ENCODE measurements around the gene RBM47. TPM values are rescaled to one million over a fixed set of nuclear protein-coding genes. Genes with fewer than 3 reads are reported as not detected.

RBM47 gene
- total and polyA plus RNA-seq, 5 donors: 0.97 to 8.2 (median 4.7) TPM

DNA sequence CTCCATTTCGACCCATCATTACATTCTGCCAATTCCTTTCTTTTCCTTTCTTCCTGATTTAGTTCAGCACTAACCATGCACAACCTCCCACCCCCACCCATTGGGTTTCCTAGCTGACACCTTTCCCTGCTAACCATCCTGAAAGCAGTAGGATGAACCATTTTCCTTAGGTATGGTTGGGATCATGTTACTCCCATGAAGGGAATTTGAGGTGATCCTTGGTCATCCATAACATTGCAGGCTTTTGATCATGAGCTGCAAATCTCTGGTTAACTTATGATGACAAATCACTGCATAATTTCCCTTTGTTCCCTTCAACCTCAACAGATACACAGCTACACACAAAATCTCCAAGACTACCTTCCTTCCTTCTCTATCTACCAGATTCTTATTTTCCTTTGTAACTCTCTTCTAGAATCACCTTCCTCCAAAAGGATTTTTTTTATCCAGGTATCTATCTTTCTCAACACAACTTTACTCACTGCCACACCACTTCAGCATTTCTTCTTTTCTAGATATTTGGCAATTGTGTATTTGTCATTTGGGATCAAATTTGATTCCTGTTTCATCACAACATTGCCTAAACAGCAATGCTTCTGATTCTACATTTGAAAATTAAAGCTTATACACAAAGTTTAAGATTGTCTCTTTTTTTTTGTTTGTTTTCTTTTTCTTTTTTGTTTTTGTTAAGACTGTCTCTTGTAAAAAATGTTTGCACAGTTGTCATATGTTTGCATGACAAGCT lies 145.1 kb downstream of the RBM47 start:
- no peak for ATAC-seq
- 90% methylated on average over 1 of the region's 1 CpG for WGBS

GRCh38 chr4:40482985-40483647 lies 146.5 kb downstream of the RBM47 start:
- no peak for DNase-seq
- no peaks in the 10 kb centered on the region for H3K4me1 ChIP-seq (ENCODE audit: control insufficient read depth, insufficient read depth, low read length)
- no peak overlapping the region for H3K4me3 ChIP-seq (ENCODE audit: low read length)
- H3K9me3 ChIP-seq (ENCODE audit: control insufficient read depth, low read length): no peaks in the 10 kb centered on the region
- H3K27ac ChIP-seq (ENCODE audit: low read length): no peak overlapping the region
- intact Hi-C loops (cut with DNase I): no loop called here
- no peak for ATAC-seq
- H3K27me3 ChIP-seq (ENCODE audit: control insufficient read depth, insufficient read depth): peaks cover 2% of the 10 kb centered on the region
- 82% methylated on average over 21 of the region's 21 CpGs for WGBS

More for the DNA sequence above, 145.1 kb downstream of the RBM47 start:
- intact Hi-C loops (cut with DNase I): no loop called here
- H3K27me3 ChIP-seq (ENCODE audit: control insufficient read depth, insufficient read depth): peaks cover 2% of the 10 kb centered on the region
- no peaks in the 10 kb centered on the region for H3K9me3 ChIP-seq (ENCODE audit: control insufficient read depth, low read length)
- H3K27ac ChIP-seq (ENCODE audit: low read length): no peak overlapping the region
- DNase-seq: no peak
- no peak overlapping the region for H3K4me3 ChIP-seq (ENCODE audit: low read length)
- H3K4me1 ChIP-seq (ENCODE audit: control insufficient read depth, insufficient read depth, low read length): no peaks in the 10 kb centered on the region

DNA sequence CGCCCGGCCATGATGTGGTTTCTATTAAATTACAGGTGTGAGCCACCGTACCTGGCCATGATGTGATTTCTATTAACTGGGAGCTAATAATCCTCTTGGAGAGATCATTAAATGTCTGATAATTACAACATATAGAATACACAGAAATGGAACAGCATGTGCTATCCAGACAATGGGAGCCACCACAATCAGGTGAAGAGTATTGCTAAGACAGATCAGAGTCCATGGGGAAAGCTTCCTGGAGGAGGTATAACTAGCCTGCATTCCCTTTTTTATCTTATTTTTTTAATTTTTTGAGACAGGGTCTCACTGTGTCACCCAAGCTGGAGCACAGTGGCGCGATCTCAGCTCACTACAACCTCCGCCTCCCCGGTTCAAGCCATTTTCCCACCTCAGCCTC lies 147.7 kb downstream of the RBM47 start:
- Histone ChIP-seq H3K27ac (ENCODE audit: low read length) (no peak overlapping the region), H3K27me3 (ENCODE audit: control insufficient read depth, insufficient read depth) (peaks cover 2% of the 10 kb centered on the region), H3K4me3 (ENCODE audit: low read length) (no peak overlapping the region), H3K9me3 (ENCODE audit: control insufficient read depth, low read length) (no peaks in the 10 kb centered on the region), H3K4me1 (ENCODE audit: control insufficient read depth, insufficient read depth, low read length) (no peaks in the 10 kb centered on the region)
- WGBS: 98% methylated on average over 7 of the region's 7 CpGs
- intact Hi-C loops (cut with DNase I): no loop called here
- DNase-seq (no peak), ATAC-seq (no peak)

- no peaks in the 10 kb centered on the region for H3K9me3 ChIP-seq (ENCODE audit: control insufficient read depth, low read length)
- WGBS: 84% methylated on average over 2 of the region's 2 CpGs
- H3K27me3 ChIP-seq (ENCODE audit: control insufficient read depth, insufficient read depth): peaks cover 2% of the 10 kb centered on the region
Observed at GRCh38 chr4:40480291-40480690, 149.4 kb downstream of the RBM47 start.

DNA sequence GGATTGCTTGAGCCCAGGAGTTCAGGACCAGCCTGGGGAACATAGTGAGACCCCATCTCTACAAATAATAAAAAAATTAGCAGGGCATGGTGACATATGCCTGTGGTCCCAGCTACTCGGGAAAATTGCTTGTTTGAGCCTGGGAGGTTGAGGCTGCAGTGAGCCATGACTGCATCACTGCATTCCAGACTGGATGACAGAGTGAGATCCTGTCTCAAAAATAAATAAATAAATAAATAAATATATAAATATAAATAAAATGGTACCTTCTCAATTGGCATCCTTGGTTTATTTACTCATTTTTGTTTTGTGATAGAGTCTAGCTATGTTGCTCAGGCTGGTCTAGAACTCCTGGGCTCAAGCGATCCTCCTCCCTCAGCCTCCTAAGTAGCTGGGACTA lies 150.3 kb downstream of the RBM47 start:
- Histone ChIP-seq H3K27ac (ENCODE audit: low read length) (no peak overlapping the region), H3K4me3 (ENCODE audit: low read length) (no peak overlapping the region), H3K4me1 (ENCODE audit: control insufficient read depth, insufficient read depth, low read length) (no peaks in the 10 kb centered on the region), H3K27me3 (ENCODE audit: control insufficient read depth, insufficient read depth) (peaks cover 2% of the 10 kb centered on the region), H3K9me3 (ENCODE audit: control insufficient read depth, low read length) (no peaks in the 10 kb centered on the region)
- 62% methylated on average over 2 of the region's 2 CpGs for WGBS
- intact Hi-C loops (cut with DNase I): no loop called here
- ATAC-seq: no peak
- DNase-seq: no peak

More at GRCh38 chr4:40480291-40480690, 149.4 kb downstream of the RBM47 start:
- H3K4me3 ChIP-seq (ENCODE audit: low read length): no peak overlapping the region
- H3K27ac ChIP-seq (ENCODE audit: low read length): no peak overlapping the region
- DNase-seq (no peak), ATAC-seq (no peak)
- no peaks in the 10 kb centered on the region for H3K4me1 ChIP-seq (ENCODE audit: control insufficient read depth, insufficient read depth, low read length)
- intact Hi-C loops (cut with DNase I): no loop called here

- DNase-seq (no peak), ATAC-seq (no peak)
- H3K4me1 ChIP-seq (ENCODE audit: control insufficient read depth, insufficient read depth, low read length): no peaks in the 10 kb centered on the region
- no peak overlapping the region for H3K27ac ChIP-seq (ENCODE audit: low read length)
- no peak overlapping the region for H3K4me3 ChIP-seq (ENCODE audit: low read length)
- WGBS: 68% methylated on average over 4 of the region's 4 CpGs
- intact Hi-C loops (cut with DNase I): no loop called here
- H3K9me3 ChIP-seq (ENCODE audit: control insufficient read depth, low read length): no peaks in the 10 kb centered on the region
- no peaks in the 10 kb centered on the region for H3K27me3 ChIP-seq (ENCODE audit: control insufficient read depth, insufficient read depth)
Observed at GRCh38 chr4:40475609-40476008, 154.1 kb downstream of the RBM47 start.

GRCh38 chr4:40473578-40474388 lies 155.9 kb downstream of the RBM47 start:
- H3K4me3 ChIP-seq (ENCODE audit: low read length): no peak overlapping the region
- ATAC-seq: no peak
- WGBS: 81% methylated on average over 9 of the region's 9 CpGs
- no peak overlapping the region for H3K27ac ChIP-seq (ENCODE audit: low read length)
- H3K27me3 ChIP-seq (ENCODE audit: control insufficient read depth, insufficient read depth): no peaks in the 10 kb centered on the region
- H3K9me3 ChIP-seq (ENCODE audit: control insufficient read depth, low read length): no peaks in the 10 kb centered on the region
- no peaks in the 10 kb centered on the region for H3K4me1 ChIP-seq (ENCODE audit: control insufficient read depth, insufficient read depth, low read length)
- intact Hi-C loops (cut with DNase I): no loop called here
- no peak for DNase-seq

DNA sequence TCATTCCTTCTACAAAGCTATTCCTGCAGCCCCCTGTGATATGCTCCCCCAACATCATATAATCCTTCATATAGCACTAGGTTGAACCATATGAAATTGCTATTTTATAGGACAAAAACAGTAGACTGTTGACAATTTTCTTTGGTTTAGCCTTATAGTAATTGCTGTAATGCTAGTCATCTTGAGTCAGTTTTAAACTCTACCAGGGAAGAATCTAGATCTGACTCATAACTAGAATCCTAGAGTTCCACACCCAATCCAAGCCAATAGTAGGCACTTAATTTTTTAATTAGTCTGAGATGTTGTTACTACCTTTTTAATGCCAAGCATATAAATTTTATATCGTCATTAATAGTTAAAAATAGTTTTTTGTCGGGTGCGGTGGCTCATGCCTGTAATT lies 157.7 kb downstream of the RBM47 start:
- Histone ChIP-seq H3K4me3 (ENCODE audit: low read length) (no peak overlapping the region), H3K4me1 (ENCODE audit: control insufficient read depth, insufficient read depth, low read length) (no peaks in the 10 kb centered on the region), H3K27me3 (ENCODE audit: control insufficient read depth, insufficient read depth) (no peaks in the 10 kb centered on the region), H3K27ac (ENCODE audit: low read length) (no peak overlapping the region), H3K9me3 (ENCODE audit: control insufficient read depth, low read length) (no peaks in the 10 kb centered on the region)
- DNase-seq: no peak
- intact Hi-C loops (cut with DNase I): no loop called here
- WGBS: 94% methylated on average over 3 of the region's 3 CpGs
- ATAC-seq: no peak

GRCh38 chr4:40466789-40467188 lies 162.9 kb downstream of the RBM47 start:
- intact Hi-C loops (cut with DNase I): no loop called here
- Histone ChIP-seq H3K27ac (ENCODE audit: low read length) (no peak overlapping the region), H3K4me3 (ENCODE audit: low read length) (no peak overlapping the region), H3K4me1 (ENCODE audit: control insufficient read depth, insufficient read depth, low read length) (no peaks in the 10 kb centered on the region), H3K9me3 (ENCODE audit: control insufficient read depth, low read length) (no peaks in the 10 kb centered on the region), H3K27me3 (ENCODE audit: control insufficient read depth, insufficient read depth) (no peaks in the 10 kb centered on the region)
- WGBS: 97% methylated on average over 1 of the region's 1 CpG
- no peak for DNase-seq
- no peak for ATAC-seq

- 63% methylated on average over 5 of the region's 5 CpGs for WGBS
- ATAC-seq: no peak
- Histone ChIP-seq H3K9me3 (ENCODE audit: control insufficient read depth, low read length) (no peaks in the 10 kb centered on the region), H3K27me3 (ENCODE audit: control insufficient read depth, insufficient read depth) (no peaks in the 10 kb centered on the region), H3K4me1 (ENCODE audit: control insufficient read depth, insufficient read depth, low read length) (no peaks in the 10 kb centered on the region), H3K4me3 (ENCODE audit: low read length) (no peak overlapping the region), H3K27ac (ENCODE audit: low read length) (no peak overlapping the region)
- DNase-seq: no peak
- intact Hi-C loops (cut with DNase I): no loop called here
Observed at GRCh38 chr4:40462326-40462725, 167.3 kb downstream of the RBM47 start.

DNA sequence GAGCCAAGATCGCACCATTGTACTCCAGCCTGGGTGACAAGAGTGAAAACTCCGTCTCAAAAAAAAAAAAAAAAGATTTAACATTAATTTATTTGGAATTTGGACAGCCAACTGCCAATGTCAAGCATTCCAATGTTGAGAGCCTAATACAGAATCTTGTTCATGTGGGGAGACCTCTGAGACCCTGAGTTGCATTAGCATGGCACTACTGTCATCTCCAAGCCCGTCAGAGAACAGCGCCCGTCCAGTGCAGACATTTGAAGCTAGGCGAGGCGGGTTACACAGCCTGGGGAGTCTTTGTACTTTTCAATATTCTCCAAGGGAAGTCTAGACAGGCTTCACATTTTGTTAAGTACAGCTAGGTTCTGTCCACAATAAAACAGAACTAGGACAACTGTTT lies 167.8 kb downstream of the RBM47 start:
- H3K27me3 ChIP-seq (ENCODE audit: control insufficient read depth, insufficient read depth): no peaks in the 10 kb centered on the region
- no peaks in the 10 kb centered on the region for H3K4me1 ChIP-seq (ENCODE audit: control insufficient read depth, insufficient read depth, low read length)
- ATAC-seq (no peak), DNase-seq (no peak)
- no peak overlapping the region for H3K4me3 ChIP-seq (ENCODE audit: low read length)
- H3K9me3 ChIP-seq (ENCODE audit: control insufficient read depth, low read length): no peaks in the 10 kb centered on the region
- 91% methylated on average over 7 of the region's 7 CpGs for WGBS
- intact Hi-C loops (cut with DNase I): no loop called here
- no peak overlapping the region for H3K27ac ChIP-seq (ENCODE audit: low read length)

All from right cardiac atrium (tissue), 5 donors.